NT2/D1 (cell line): Measurements from ENCODE around the gene LIMCH1.

Experiments
- SUZ12 ChIP-seq: IDR thresholded peaks from 2 replicates; pipeline ENCODE4 v1.6.1; 2011; ENCODE audit not compliant: insufficient read length, insufficient read depth; ENCODE audit errors: extremely low read depth
- ZNF274 ChIP-seq: IDR thresholded peaks from 2 replicates; pipeline ENCODE4 v1.6.1; 2011; ENCODE audit warnings: mild to moderate bottlenecking, low read depth, low read length

DNA sequence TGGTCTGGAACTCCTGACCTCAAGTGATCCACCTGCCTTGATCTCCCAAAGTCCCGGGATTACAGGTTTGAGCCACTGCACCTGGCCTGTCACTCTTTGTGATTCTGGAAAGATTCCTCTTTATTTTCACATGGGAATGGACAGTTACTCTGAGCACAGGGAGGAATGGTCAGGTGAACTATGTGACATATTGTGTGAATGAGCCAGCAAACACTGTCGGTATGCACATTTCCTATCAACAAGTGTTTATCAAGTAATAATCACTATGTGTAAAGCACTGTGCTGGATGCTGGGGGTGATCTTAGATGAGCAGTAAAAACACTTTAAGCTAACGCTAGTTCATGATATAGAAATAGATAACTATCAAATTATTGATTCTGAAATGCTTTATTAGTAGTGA lies 97.5 kb downstream of the LIMCH1 start:
- TF ChIP-seq SUZ12 = no peak
- no peak for TF ChIP-seq ZNF274
